Mesenchymal stem cell (in vitro differentiated cells and primary cell): ENCODE results near the gene PDZD2.

Experiments used
- DNase-seq: peaks from one replicate; pipeline ENCODE4 v3.0.0-alpha.2; 2013
- H2AFZ ChIP-seq: one replicate; pipeline ENCODE4 v1.6.1; 2013; ENCODE audit warnings: low read depth, mild to moderate bottlenecking, control low read depth, inconsistent platforms, low read length, moderate library complexity
- H2AK5ac ChIP-seq: 2 replicates; pipeline ENCODE4 v1.6.1; 2013; ENCODE audit warnings: low read length, moderate library complexity, mild to moderate bottlenecking, inconsistent platforms; ENCODE audit not compliant: severe bottlenecking
- H2BK120ac ChIP-seq: one replicate; pipeline ENCODE4 v1.6.1; 2013; ENCODE audit warnings: low read depth, mild to moderate bottlenecking, inconsistent platforms, low read length, moderate library complexity
- H2BK12ac ChIP-seq, 2 experiments: one replicate each; pipeline ENCODE4 v1.6.1; 2013; ENCODE audit warnings: inconsistent platforms in 2 of 2, low read length in 2 of 2, mild to moderate bottlenecking in 2 of 2, moderate library complexity in 2 of 2, control low read depth in 1 of 2
- H2BK15ac ChIP-seq: one replicate; pipeline ENCODE4 v1.6.1; 2013; ENCODE audit warnings: mild to moderate bottlenecking, low read depth, inconsistent platforms; ENCODE audit not compliant: poor library complexity, severe bottlenecking
- H2BK5ac ChIP-seq: 2 replicates; pipeline ENCODE4 v1.6.1; 2013; ENCODE audit warnings: low read depth, mild to moderate bottlenecking, low read length, control low read depth, inconsistent platforms; ENCODE audit not compliant: poor library complexity, severe bottlenecking
- H3K14ac ChIP-seq, 2 experiments: one replicate each; pipeline ENCODE4 v1.6.1; 2013; ENCODE audit warnings: inconsistent platforms in 2 of 2, low read length in 2 of 2, control low read depth in 1 of 2, mild to moderate bottlenecking in 1 of 2, moderate library complexity in 1 of 2
- H3K18ac ChIP-seq, 2 experiments: one replicate each; pipeline ENCODE4 v1.6.1; 2013; ENCODE audit warnings: inconsistent platforms in 2 of 2, low read length in 2 of 2, control low read depth in 1 of 2, low read depth in 1 of 2, mild to moderate bottlenecking in 1 of 2
- H3K23ac ChIP-seq, 2 experiments: one replicate each; pipeline ENCODE4 v1.6.1; 2013; ENCODE audit warnings: inconsistent platforms in 2 of 2, low read length in 2 of 2, mild to moderate bottlenecking in 2 of 2, moderate library complexity in 2 of 2, control low read depth in 1 of 2
- H3K27ac ChIP-seq: 2 replicates; pipeline ENCODE4 v1.5.1; 2013; ENCODE audit warnings: mild to moderate bottlenecking, moderate library complexity, low read length, control low read depth, inconsistent platforms; ENCODE audit not compliant: poor library complexity, severe bottlenecking
- H3K27me3 ChIP-seq, 2 experiments: 2 replicates each; pipeline versions ENCODE4 v1.6.1 to v1.7.0; 2013; ENCODE audit warnings: low read length in 2 of 2, mild to moderate bottlenecking in 2 of 2, moderate library complexity in 2 of 2, control low read depth in 1 of 2, inconsistent platforms in 1 of 2; ENCODE audit not compliant: control insufficient read depth in 1 of 2, insufficient read depth in 1 of 2
- H3K36me3 ChIP-seq, 2 experiments: 2 replicates each; pipeline versions ENCODE4 v1.6.1 to v1.7.0; 2013; ENCODE audit warnings: low read length in 2 of 2, control low read depth in 1 of 2, inconsistent platforms in 1 of 2, low read depth in 1 of 2, mild to moderate bottlenecking in 1 of 2; ENCODE audit not compliant: insufficient read depth in 2 of 2, control insufficient read depth in 1 of 2
- H3K4ac ChIP-seq, 2 experiments: one replicate each; pipeline ENCODE4 v1.6.1; 2013; ENCODE audit warnings: inconsistent platforms in 2 of 2, low read length in 2 of 2, mild to moderate bottlenecking in 2 of 2, moderate library complexity in 2 of 2, control low read depth in 1 of 2, low read depth in 1 of 2
- H3K4me1 ChIP-seq: 2 replicates; pipeline ENCODE4 v1.6.1; 2013; ENCODE audit warnings: low read depth, low read length, control low read depth; ENCODE audit not compliant: control insufficient read depth, insufficient read depth
- H3K4me2 ChIP-seq: 2 replicates; pipeline ENCODE4 v1.6.1; 2013; ENCODE audit warnings: low read length, mild to moderate bottlenecking, inconsistent platforms; ENCODE audit not compliant: poor library complexity, severe bottlenecking
- H3K4me3 ChIP-seq, 2 experiments: 2 replicates each; pipeline versions ENCODE4 v1.5.1 to v1.7.0; 2013; ENCODE audit warnings: low read length in 2 of 2, mild to moderate bottlenecking in 2 of 2, control low read depth in 1 of 2, low read depth in 1 of 2; ENCODE audit not compliant: insufficient read depth in 1 of 2
- H3K79me1 ChIP-seq: replicated peaks from 2 replicates; pipeline ENCODE4 v1.6.1; 2013; ENCODE audit warnings: mild to moderate bottlenecking, control low read depth, low read length, inconsistent platforms; ENCODE audit not compliant: poor library complexity, severe bottlenecking
- H3K9ac ChIP-seq: 2 replicates; pipeline ENCODE4 v1.7.0; 2013; ENCODE audit warnings: mild to moderate bottlenecking, low read length, moderate library complexity
- H3K9me3 ChIP-seq: 2 replicates; pipeline ENCODE4 v1.7.0; 2013; ENCODE audit warnings: mild to moderate bottlenecking, low read length; ENCODE audit not compliant: control insufficient read depth
- H4K8ac ChIP-seq: one replicate; pipeline ENCODE4 v1.6.1; 2013; ENCODE audit warnings: inconsistent platforms, mild to moderate bottlenecking, low read length, moderate library complexity
- H4K91ac ChIP-seq: one replicate; pipeline ENCODE4 v1.6.1; 2013; ENCODE audit warnings: mild to moderate bottlenecking, low read length, inconsistent platforms
- WGBS: methylation state at CpG from one replicate; pipeline ENCODE4 v1.1.7; 2013; ENCODE audit warnings: mixed read lengths; 5-methylcytosine and 5-hydroxymethylcytosine counted together

PDZD2 gene

GRCh38 chr5:31680528-31680927 lies 41.6 kb downstream of the PDZD2 start:
- Histone ChIP-seq H3K79me1 (no peaks in the 10 kb centered on the region), H3K9ac (no peak overlapping the region), H2AFZ (no peak overlapping the region), H2BK15ac (no peak overlapping the region), H3K27me3 (peaks cover 28 to 32% of the 10 kb centered on the region in 2 experiments), H3K9me3 (no peaks in the 10 kb centered on the region), H2BK12ac (no peak overlapping the region), H3K23ac (no peak overlapping the region), H3K36me3 (no peaks in the 10 kb centered on the region), H2BK5ac (no peak overlapping the region), H3K14ac (no peak overlapping the region), H2AK5ac (no peak overlapping the region), H3K4me1 (no peaks in the 10 kb centered on the region), H2BK120ac (no peak overlapping the region), H3K4me3 (no peak overlapping the region), H4K91ac (no peak overlapping the region), H4K8ac (no peak overlapping the region), H3K4ac (no peak overlapping the region), H3K18ac (no peak overlapping the region), H3K27ac (no peak overlapping the region), H3K4me2 (no peak overlapping the region)
- 82% methylated on average over 12 of the region's 12 CpGs for WGBS
- no peak for DNase-seq

GRCh38 chr5:31682025-31682424 lies 43.1 kb downstream of the PDZD2 start:
- H4K91ac ChIP-seq = no peak overlapping the region
- no peak overlapping the region for H2BK120ac ChIP-seq
- H3K4me1 ChIP-seq = no peaks in the 10 kb centered on the region
- no peak overlapping the region for H4K8ac ChIP-seq
- H2BK15ac ChIP-seq = no peak overlapping the region
- no peak overlapping the region for H3K9ac ChIP-seq
- H3K36me3 ChIP-seq = no peaks in the 10 kb centered on the region
- 77% methylated on average over 6 of the region's 11 CpGs for WGBS
- no peak overlapping the region for H3K14ac ChIP-seq
- no peak for DNase-seq
- H3K23ac ChIP-seq = no peak overlapping the region
- H2BK5ac ChIP-seq = no peak overlapping the region
- H3K79me1 ChIP-seq = no peaks in the 10 kb centered on the region
- H3K18ac ChIP-seq = no peak overlapping the region
- H2BK12ac ChIP-seq = no peak overlapping the region
- no peak overlapping the region for H3K4ac ChIP-seq
- H2AK5ac ChIP-seq = no peak overlapping the region
- H3K9me3 ChIP-seq = no peaks in the 10 kb centered on the region
- H3K27ac ChIP-seq = no peak overlapping the region
- H2AFZ ChIP-seq = no peak overlapping the region
- no peak overlapping the region for H3K4me2 ChIP-seq
- no peak overlapping the region for H3K4me3 ChIP-seq
- peaks cover 28 to 32% of the 10 kb centered on the region in 2 experiments for H3K27me3 ChIP-seq

GRCh38 chr5:31682851-31683250 lies 43.9 kb downstream of the PDZD2 start:
- Histone ChIP-seq H3K79me1 (no peaks in the 10 kb centered on the region), H2BK5ac (no peak overlapping the region), H3K27ac (no peak overlapping the region), H2BK12ac (no peak overlapping the region), H3K4me3 (no peak overlapping the region), H2BK120ac (no peak overlapping the region), H4K8ac (no peak overlapping the region), H3K9ac (no peak overlapping the region), H2BK15ac (no peak overlapping the region), H3K4me1 (no peaks in the 10 kb centered on the region), H2AFZ (no peak overlapping the region), H3K27me3 (peaks cover 32% of the 10 kb centered on the region in 2 experiments), H4K91ac (no peak overlapping the region), H3K36me3 (no peaks in the 10 kb centered on the region), H3K18ac (no peak overlapping the region), H3K4me2 (no peak overlapping the region), H3K14ac (no peak overlapping the region), H3K9me3 (no peaks in the 10 kb centered on the region), H3K4ac (no peak overlapping the region), H2AK5ac (no peak overlapping the region), H3K23ac (no peak overlapping the region)
- no peak for DNase-seq
- 80% methylated on average over 6 of the region's 6 CpGs for WGBS

- Histone ChIP-seq H3K4me1 (no peaks in the 10 kb centered on the region), H2BK15ac (no peak overlapping the region), H3K9ac (no peak overlapping the region), H3K27ac (no peak overlapping the region), H3K27me3 (peaks cover 16 to 22% of the 10 kb centered on the region in 2 experiments), H3K14ac (no peak overlapping the region), H2BK12ac (no peak overlapping the region), H2BK120ac (no peak overlapping the region), H2AK5ac (no peak overlapping the region), H3K9me3 (no peaks in the 10 kb centered on the region), H4K91ac (no peak overlapping the region), H2AFZ (no peak overlapping the region), H2BK5ac (no peak overlapping the region), H3K4me2 (no peak overlapping the region), H3K18ac (no peak overlapping the region), H4K8ac (no peak overlapping the region), H3K4me3 (no peak overlapping the region), H3K79me1 (no peaks in the 10 kb centered on the region), H3K23ac (no peak overlapping the region), H3K36me3 (no peaks in the 10 kb centered on the region), H3K4ac (no peak overlapping the region)
- no peak for DNase-seq
- WGBS = 66% methylated on average over 6 of the region's 6 CpGs
Observed at GRCh38 chr5:31688515-31689092, 49.7 kb downstream of the PDZD2 start.
